Ovary (tissue), 3 donors: ENCODE measurements around the gene ANO2.

ENCODE experiments used
- CTCF ChIP-seq, 3 donors: fragments of 450-650 bp in 2 of 3; fragments of 200-600 bp in 1 of 3; IDR thresholded peaks; one replicate each; pipeline versions ENCODE4 v1.5.1 to v1.8.0; 2016 to 2022; ENCODE audit warnings: antibody characterized with exemption in 3 of 3, mild to moderate bottlenecking in 1 of 3
- EP300 ChIP-seq: sonication (generic); formaldehyde crosslinking; IDR thresholded peaks from one replicate; pipeline ENCODE4 v1.6.1; 2017; ENCODE audit warnings: antibody characterized with exemption
- POLR2A ChIP-seq: fragments of 450-650 bp; IDR thresholded peaks from one replicate; pipeline ENCODE4 v1.6.1; 2017; ENCODE audit warnings: antibody characterized with exemption, mild to moderate bottlenecking, moderate library complexity
- donor health status: DM: no; HTN: no; CAD: no.

GRCh38 chr12:5745251-5745888 lies 199.7 kb downstream of the ANO2 start:
- TF ChIP-seq CTCF (IDR thresholded peaks at IDR 0.05) (no peak), POLR2A (no peak), EP300 (no peak)
